Stimulated activated naive B cell treated with anti-CD40 and anti-IgM and Interleukin-4, amounts not matched to agents 10 μg/mL and 1 μg/mL and 100 μg/mL, for 72 hours (primary cell): Measurements from ENCODE around the gene OLFM3.
A peak's percentile ranks its signal among the peaks of the same experiment; 100 is the strongest.

Experiments
- ATAC-seq, 2 donors: fragments of 150-1000 bp; cut with Tn5 transposase; replicated peaks; 2 replicates each; pipeline ENCODE4 v1.10.0; 2021; ENCODE audit warnings: moderate library complexity in 1 of 2
- DNase-seq: peaks from one replicate; pipeline ENCODE4 v3.0.0; 2021
- H3K27ac Mint-ChIP-seq: one replicate; pipeline ENCODE4 v1.8.0; 2022; ENCODE audit warnings: mild to moderate bottlenecking, mixed read lengths
- H3K27me3 Mint-ChIP-seq, 2 donors: one replicate each; pipeline ENCODE4 v1.8.0; 2022; ENCODE audit warnings: mixed read lengths in 2 of 2
- H3K36me3 Mint-ChIP-seq, 2 donors: one replicate each; pipeline ENCODE4 v1.8.0; 2022; ENCODE audit warnings: mixed read lengths in 2 of 2, mild to moderate bottlenecking in 1 of 2
- H3K4me1 Mint-ChIP-seq, 2 donors: one replicate each; pipeline ENCODE4 v1.8.0; 2022; ENCODE audit warnings: mixed read lengths in 2 of 2, mild to moderate bottlenecking in 1 of 2
- H3K4me3 Mint-ChIP-seq, 2 donors: one replicate each; pipeline ENCODE4 v1.8.0; 2022; ENCODE audit warnings: mild to moderate bottlenecking in 2 of 2, mixed read lengths in 2 of 2, moderate library complexity in 1 of 2
- H3K9me3 Mint-ChIP-seq, 2 donors: one replicate each; pipeline ENCODE4 v1.8.0; 2022; ENCODE audit warnings: mixed read lengths in 2 of 2, mild to moderate bottlenecking in 1 of 2

Gene OLFM3

GRCh38 chr1:101849356-101849755, 147.4 kb downstream of the OLFM3 start:
- no peak overlapping the region for H3K4me3 Mint-ChIP-seq
- no peaks in the 10 kb centered on the region for H3K4me1 Mint-ChIP-seq
- ATAC-seq (no peak), DNase-seq (no peak)
- peaks cover 4 to 5% of the 10 kb centered on the region in 2 donors for H3K27me3 Mint-ChIP-seq
- no peaks in the 10 kb centered on the region for H3K36me3 Mint-ChIP-seq
- H3K9me3 Mint-ChIP-seq, result no peaks in the 10 kb centered on the region
- H3K27ac Mint-ChIP-seq, result no peak overlapping the region

- no peaks in the 10 kb centered on the region for H3K9me3 Mint-ChIP-seq
- DNase-seq (no peak), ATAC-seq (no peak)
- no peak overlapping the region for H3K4me3 Mint-ChIP-seq
- H3K27me3 Mint-ChIP-seq, result peaks cover 4 to 5% of the 10 kb centered on the region in 2 donors
- H3K4me1 Mint-ChIP-seq, result no peaks in the 10 kb centered on the region
- no peak overlapping the region for H3K27ac Mint-ChIP-seq
- no peaks in the 10 kb centered on the region for H3K36me3 Mint-ChIP-seq
Observed at GRCh38 chr1:101847626-101848025, 149.1 kb downstream of the OLFM3 start.

- no peaks in the 10 kb centered on the region for H3K9me3 Mint-ChIP-seq
- no peaks in the 10 kb centered on the region for H3K36me3 Mint-ChIP-seq
- H3K27me3 Mint-ChIP-seq, result peaks cover 4 to 5% of the 10 kb centered on the region in 2 donors
- no peak overlapping the region for H3K4me3 Mint-ChIP-seq
- no peaks in the 10 kb centered on the region for H3K4me1 Mint-ChIP-seq
- ATAC-seq (no peak), DNase-seq (no peak)
- H3K27ac Mint-ChIP-seq, result no peak overlapping the region
Observed at GRCh38 chr1:101846820-101847219, 149.9 kb downstream of the OLFM3 start.

GRCh38 chr1:101843160-101843559, 153.6 kb downstream of the OLFM3 start:
- H3K4me1 Mint-ChIP-seq, result no peaks in the 10 kb centered on the region
- DNase-seq (no peak), ATAC-seq (no peak)
- no peak overlapping the region for H3K4me3 Mint-ChIP-seq
- H3K27ac Mint-ChIP-seq, result no peak overlapping the region
- H3K9me3 Mint-ChIP-seq, result no peaks in the 10 kb centered on the region
- H3K36me3 Mint-ChIP-seq, result no peaks in the 10 kb centered on the region
- peaks cover 4 to 10% of the 10 kb centered on the region in 2 donors for H3K27me3 Mint-ChIP-seq

GRCh38 chr1:101841824-101842223, 154.9 kb downstream of the OLFM3 start:
- H3K4me1 Mint-ChIP-seq, result no peaks in the 10 kb centered on the region
- no peaks in the 10 kb centered on the region for H3K36me3 Mint-ChIP-seq

GRCh38 chr1:101835988-101836387, 160.7 kb downstream of the OLFM3 start:
- H3K36me3 Mint-ChIP-seq, result no peaks in the 10 kb centered on the region
- DNase-seq (no peak), ATAC-seq (no peak)
- no peak overlapping the region for H3K27ac Mint-ChIP-seq
- H3K4me3 Mint-ChIP-seq, result no peak overlapping the region
- H3K4me1 Mint-ChIP-seq, result no peaks in the 10 kb centered on the region
- peaks cover 0 to 2% of the 10 kb centered on the region in 2 donors for H3K9me3 Mint-ChIP-seq
- no peaks in the 10 kb centered on the region for H3K27me3 Mint-ChIP-seq

More at GRCh38 chr1:101841824-101842223, 154.9 kb downstream of the OLFM3 start:
- no peaks in the 10 kb centered on the region for H3K9me3 Mint-ChIP-seq
- H3K4me3 Mint-ChIP-seq, result no peak overlapping the region
- H3K27ac Mint-ChIP-seq, result no peak overlapping the region
- ATAC-seq, result no peak
- peaks cover 2 to 6% of the 10 kb centered on the region in 2 donors for H3K27me3 Mint-ChIP-seq
- no peak for DNase-seq

GRCh38 chr1:101833312-101833711, 163.4 kb downstream of the OLFM3 start:
- Mint-ChIP-seq H3K4me1 (no peaks in the 10 kb centered on the region), H3K27me3 (no peaks in the 10 kb centered on the region), H3K36me3 (no peaks in the 10 kb centered on the region), H3K4me3 (no peak overlapping the region), H3K9me3 (peaks cover 0 to 2% of the 10 kb centered on the region in 2 donors), H3K27ac (no peak overlapping the region)
- DNase-seq (no peak), ATAC-seq (no peak)

- H3K4me3 Mint-ChIP-seq, result no peak overlapping the region
- no peak for DNase-seq
- no peaks in the 10 kb centered on the region for H3K9me3 Mint-ChIP-seq
- H3K27me3 Mint-ChIP-seq, result no peaks in the 10 kb centered on the region
- H3K36me3 Mint-ChIP-seq, result no peaks in the 10 kb centered on the region
- H3K4me1 Mint-ChIP-seq, result no peaks in the 10 kb centered on the region
- no peak for ATAC-seq
- H3K27ac Mint-ChIP-seq, result no peak overlapping the region
Observed at GRCh38 chr1:101826416-101826815, 170.3 kb downstream of the OLFM3 start.

GRCh38 chr1:101820071-101820470, 176.7 kb downstream of the OLFM3 start:
- no peaks in the 10 kb centered on the region for H3K9me3 Mint-ChIP-seq
- ATAC-seq (peak; percentile 39 to 53), DNase-seq (no peak)
- no peak overlapping the region for H3K4me3 Mint-ChIP-seq
- H3K4me1 Mint-ChIP-seq, result no peaks in the 10 kb centered on the region
- peaks cover 0 to 8% of the 10 kb centered on the region in 2 donors for H3K27me3 Mint-ChIP-seq
- no peaks in the 10 kb centered on the region for H3K36me3 Mint-ChIP-seq
- no peak overlapping the region for H3K27ac Mint-ChIP-seq

- no peak overlapping the region for H3K27ac Mint-ChIP-seq
- H3K27me3 Mint-ChIP-seq, result peaks cover 0 to 8% of the 10 kb centered on the region in 2 donors
- no peaks in the 10 kb centered on the region for H3K36me3 Mint-ChIP-seq
- DNase-seq (no peak), ATAC-seq (no peak)
- no peak overlapping the region for H3K4me3 Mint-ChIP-seq
- H3K9me3 Mint-ChIP-seq, result no peaks in the 10 kb centered on the region
- H3K4me1 Mint-ChIP-seq, result no peaks in the 10 kb centered on the region
Observed at GRCh38 chr1:101816262-101816661, 180.5 kb downstream of the OLFM3 start.

- no peak for DNase-seq
- no peaks in the 10 kb centered on the region for H3K36me3 Mint-ChIP-seq
- no peak for ATAC-seq
- H3K4me1 Mint-ChIP-seq, result no peaks in the 10 kb centered on the region
- no peaks in the 10 kb centered on the region for H3K9me3 Mint-ChIP-seq
- H3K27me3 Mint-ChIP-seq, result no peaks in the 10 kb centered on the region
- H3K4me3 Mint-ChIP-seq, result no peak overlapping the region
- H3K27ac Mint-ChIP-seq, result no peak overlapping the region
Observed at GRCh38 chr1:101798417-101798816, 198.3 kb downstream of the OLFM3 start.

- Mint-ChIP-seq H3K4me3 (no peak overlapping the region), H3K27me3 (no peaks in the 10 kb centered on the region), H3K4me1 (no peaks in the 10 kb centered on the region), H3K27ac (no peak overlapping the region), H3K36me3 (no peaks in the 10 kb centered on the region), H3K9me3 (no peaks in the 10 kb centered on the region)
- DNase-seq, result no peak
- ATAC-seq, result no peak
Observed at GRCh38 chr1:101797722-101798121, 199.0 kb downstream of the OLFM3 start.

GRCh38 chr1:101781201-101781831, 215.4 kb downstream of the OLFM3 start:
- ATAC-seq, result no peak
- Mint-ChIP-seq H3K36me3 (no peaks in the 10 kb centered on the region), H3K27ac (no peak overlapping the region), H3K4me3 (no peak overlapping the region), H3K27me3 (no peaks in the 10 kb centered on the region), H3K4me1 (no peaks in the 10 kb centered on the region), H3K9me3 (no peaks in the 10 kb centered on the region)
- DNase-seq, result no peak

GRCh38 chr1:101769520-101769919, 227.2 kb downstream of the OLFM3 start:
- Mint-ChIP-seq H3K27ac (no peak overlapping the region), H3K9me3 (peaks cover 0 to 2% of the 10 kb centered on the region in 2 donors), H3K4me1 (no peaks in the 10 kb centered on the region), H3K27me3 (peaks cover 0 to 7% of the 10 kb centered on the region in 2 donors), H3K36me3 (no peaks in the 10 kb centered on the region), H3K4me3 (no peak overlapping the region)
- DNase-seq (no peak), ATAC-seq (peak in 1 of 2 donors; percentile 52)

- Mint-ChIP-seq H3K4me1 (no peaks in the 10 kb centered on the region), H3K9me3 (no peaks in the 10 kb centered on the region), H3K4me3 (no peak overlapping the region), H3K36me3 (no peaks in the 10 kb centered on the region), H3K27ac (no peak overlapping the region), H3K27me3 (no peaks in the 10 kb centered on the region)
- ATAC-seq (no peak), DNase-seq (no peak)
Observed at GRCh38 chr1:101757985-101758384, 238.7 kb downstream of the OLFM3 start.

- no peak overlapping the region for H3K27ac Mint-ChIP-seq
- H3K4me3 Mint-ChIP-seq, result no peak overlapping the region
- peaks cover 0 to 3% of the 10 kb centered on the region in 2 donors for H3K27me3 Mint-ChIP-seq
- no peaks in the 10 kb centered on the region for H3K4me1 Mint-ChIP-seq
- no peaks in the 10 kb centered on the region for H3K36me3 Mint-ChIP-seq
- no peaks in the 10 kb centered on the region for H3K9me3 Mint-ChIP-seq
- ATAC-seq (no peak), DNase-seq (no peak)
Observed at GRCh38 chr1:101756411-101756810, 240.3 kb downstream of the OLFM3 start.
